SH-SY5Y (cell line): Measurements from ENCODE around the gene ADRM1.

Source experiments
- GATA2 ChIP-seq: IDR thresholded peaks from 2 replicates; pipeline ENCODE4 v1.6.1; 2011; ENCODE audit warnings: mild to moderate bottlenecking, low read depth, low read length
- GATA3 ChIP-seq: IDR thresholded peaks from 2 replicates; pipeline ENCODE4 v1.6.1; 2011; ENCODE audit warnings: low read depth, mild to moderate bottlenecking, low read length, moderate library complexity

DNA sequence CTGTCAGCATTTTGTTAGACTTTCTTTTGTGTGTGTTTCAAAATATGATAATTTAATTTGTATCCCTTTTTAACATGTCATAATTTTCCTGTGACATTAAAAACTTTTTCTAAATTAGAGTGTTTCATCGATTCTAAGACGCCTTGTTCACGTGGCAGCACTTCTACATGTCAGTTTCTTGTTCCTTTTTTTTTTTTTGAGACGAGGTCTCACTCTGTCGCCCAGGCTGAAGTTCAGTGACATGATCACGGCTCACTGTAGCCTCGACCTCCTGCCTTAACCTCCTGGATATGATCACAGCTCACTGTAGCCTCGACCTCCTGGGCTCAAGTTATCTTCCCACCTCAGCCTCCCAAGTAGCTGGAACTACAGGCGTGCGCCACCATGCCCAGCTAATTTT is 27.6 kb upstream of the ADRM1 start:
- TF ChIP-seq GATA2 = no peak
- TF ChIP-seq GATA3 = no peak
